ENCODE data around the gene NDUFB4. TPM values are rescaled to one million over a fixed set of nuclear protein-coding genes. Genes with fewer than 3 reads are reported as not detected.

NDUFB4 gene
- total and polyA plus RNA-seq, 9 of the 15 experiments (the other 6 are each of a cell fraction or from before 2014, with no cell fraction given), result 124 to 670 (median 227) TPM

DNA sequence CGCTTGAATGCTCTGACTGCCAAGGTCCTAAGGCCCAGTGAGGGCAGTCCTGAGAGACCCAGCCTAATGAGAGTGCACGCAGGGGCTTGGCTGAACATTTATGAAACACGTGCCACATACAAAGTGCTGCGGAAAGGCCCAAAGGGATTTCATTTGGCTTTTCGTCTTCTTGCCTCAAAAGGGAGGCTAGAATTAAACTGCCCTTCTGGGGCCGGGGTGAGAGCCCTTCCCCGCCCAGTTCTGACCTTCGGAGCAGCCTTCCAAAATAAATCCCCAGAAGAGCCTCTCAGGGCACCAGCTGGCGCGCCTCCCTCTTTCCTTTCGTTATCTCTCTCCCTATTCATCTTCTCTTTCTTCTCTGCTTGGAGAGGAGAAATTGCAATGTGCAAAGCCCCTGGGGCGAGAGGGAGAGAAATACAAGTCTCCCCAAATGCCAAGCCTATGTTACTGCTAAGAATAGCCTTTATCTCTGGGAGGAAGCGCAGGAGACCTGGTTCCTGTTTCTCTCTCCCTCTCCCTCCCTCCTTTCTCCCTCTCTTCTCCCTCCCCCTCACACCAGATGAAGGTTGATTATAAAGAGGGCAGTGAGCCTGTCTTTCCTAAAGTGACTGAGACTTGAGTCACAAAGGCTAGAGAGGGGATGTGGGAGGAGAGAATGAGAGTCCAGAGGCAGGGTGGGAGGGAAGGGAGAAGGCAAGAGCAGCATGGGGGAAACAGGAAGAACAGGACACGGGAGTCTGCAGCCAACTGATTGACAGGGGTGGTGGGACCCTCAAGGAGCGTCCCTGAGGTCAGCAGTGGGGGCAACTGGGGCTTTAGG lies 36.7 kb upstream of the NDUFB4 start (continued):
- TF ChIP-seq, protein P1, sequence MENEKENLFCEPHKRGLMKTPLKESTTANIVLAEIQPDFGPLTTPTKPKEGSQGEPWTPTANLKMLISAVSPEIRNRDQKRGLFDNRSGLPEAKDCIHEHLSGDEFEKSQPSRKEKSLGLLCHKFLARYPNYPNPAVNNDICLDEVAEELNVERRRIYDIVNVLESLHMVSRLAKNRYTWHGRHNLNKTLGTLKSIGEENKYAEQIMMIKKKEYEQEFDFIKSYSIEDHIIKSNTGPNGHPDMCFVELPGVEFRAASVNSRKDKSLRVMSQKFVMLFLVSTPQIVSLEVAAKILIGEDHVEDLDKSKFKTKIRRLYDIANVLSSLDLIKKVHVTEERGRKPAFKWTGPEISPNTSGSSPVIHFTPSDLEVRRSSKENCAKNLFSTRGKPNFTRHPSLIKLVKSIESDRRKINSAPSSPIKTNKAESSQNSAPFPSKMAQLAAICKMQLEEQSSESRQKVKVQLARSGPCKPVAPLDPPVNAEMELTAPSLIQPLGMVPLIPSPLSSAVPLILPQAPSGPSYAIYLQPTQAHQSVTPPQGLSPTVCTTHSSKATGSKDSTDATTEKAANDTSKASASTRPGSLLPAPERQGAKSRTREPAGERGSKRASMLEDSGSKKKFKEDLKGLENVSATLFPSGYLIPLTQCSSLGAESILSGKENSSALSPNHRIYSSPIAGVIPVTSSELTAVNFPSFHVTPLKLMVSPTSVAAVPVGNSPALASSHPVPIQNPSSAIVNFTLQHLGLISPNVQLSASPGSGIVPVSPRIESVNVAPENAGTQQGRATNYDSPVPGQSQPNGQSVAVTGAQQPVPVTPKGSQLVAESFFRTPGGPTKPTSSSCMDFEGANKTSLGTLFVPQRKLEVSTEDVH (IDR thresholded peaks at IDR 0.05; ENCODE audit: low read depth, partially characterized antibody), result no peak
- TF ChIP-seq NR4A1 (CRISPR knock-in tag; IDR thresholded peaks at IDR 0.05) (no peak), NR4A1 (tag; IDR thresholded peaks at IDR 0.05) (no peak), MCM5 (IDR thresholded peaks at IDR 0.05; ENCODE audit: low read depth) (no peak), SP2 (IDR thresholded peaks at IDR 0.05; ENCODE audit: extremely low read depth, low read depth, low read length, poor library complexity, severe bottlenecking) (no peak), SMARCE1 (IDR thresholded peaks at IDR 0.05) (0 out of 2 replicates have a peak, but pooled peaks have one; percentile 44), ZNF75A (CRISPR knock-in tag; IDR thresholded peaks at IDR 0.05) (no peak), ZNF431 (CRISPR knock-in tag; IDR thresholded peaks at IDR 0.05) (no peak), HDAC3 (IDR thresholded peaks at IDR 0.05; ENCODE audit: borderline replicate concordance, partially characterized antibody) (no peak), ZNF444 (CRISPR knock-in tag; IDR thresholded peaks at IDR 0.05) (peak; percentile 65; the same call in 1 of the 2 replicates), KLF1 (tag; IDR thresholded peaks at IDR 0.05) (no peak), JUN (IDR thresholded peaks at IDR 0.05; ENCODE audit: borderline replicate concordance, low read depth, low read length) (0 out of 2 replicates have a peak, but pooled peaks have one; percentile 25), JUN (CRISPR knock-in tag; IDR thresholded peaks at IDR 0.05; ENCODE audit: borderline replicate concordance) (no peak), CREM (IDR thresholded peaks at IDR 0.05; ENCODE audit: low read depth) (0 out of 2 replicates have a peak, but pooled peaks have one; percentile 15), EP300 (IDR thresholded peaks at IDR 0.05; ENCODE audit: low read length) (peak; percentile 55; the same call in 1 of the 2 replicates), PHF8 (IDR thresholded peaks at IDR 0.05; ENCODE audit: borderline replicate concordance, low read length) (no peak), SMARCC2 (IDR thresholded peaks at IDR 0.05; ENCODE audit: low read depth) (no peak), RUNX1 (IDR thresholded peaks at IDR 0.05; ENCODE audit: low read depth) (no peak), SUPT5H (IDR thresholded peaks at IDR 0.05) (no peak)
- TF ChIP-seq, protein P2, sequence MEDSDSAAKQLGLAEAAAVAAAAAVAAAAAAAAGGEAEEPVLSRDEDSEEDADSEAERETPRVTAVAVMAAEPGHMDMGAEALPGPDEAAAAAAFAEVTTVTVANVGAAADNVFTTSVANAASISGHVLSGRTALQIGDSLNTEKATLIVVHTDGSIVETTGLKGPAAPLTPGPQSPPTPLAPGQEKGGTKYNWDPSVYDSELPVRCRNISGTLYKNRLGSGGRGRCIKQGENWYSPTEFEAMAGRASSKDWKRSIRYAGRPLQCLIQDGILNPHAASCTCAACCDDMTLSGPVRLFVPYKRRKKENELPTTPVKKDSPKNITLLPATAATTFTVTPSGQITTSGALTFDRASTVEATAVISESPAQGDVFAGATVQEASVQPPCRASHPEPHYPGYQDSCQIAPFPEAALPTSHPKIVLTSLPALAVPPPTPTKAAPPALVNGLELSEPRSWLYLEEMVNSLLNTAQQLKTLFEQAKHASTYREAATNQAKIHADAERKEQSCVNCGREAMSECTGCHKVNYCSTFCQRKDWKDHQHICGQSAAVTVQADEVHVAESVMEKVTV (CRISPR knock-in tag; IDR thresholded peaks at IDR 0.05), result no peak
- TF ChIP-seq, protein P3, sequence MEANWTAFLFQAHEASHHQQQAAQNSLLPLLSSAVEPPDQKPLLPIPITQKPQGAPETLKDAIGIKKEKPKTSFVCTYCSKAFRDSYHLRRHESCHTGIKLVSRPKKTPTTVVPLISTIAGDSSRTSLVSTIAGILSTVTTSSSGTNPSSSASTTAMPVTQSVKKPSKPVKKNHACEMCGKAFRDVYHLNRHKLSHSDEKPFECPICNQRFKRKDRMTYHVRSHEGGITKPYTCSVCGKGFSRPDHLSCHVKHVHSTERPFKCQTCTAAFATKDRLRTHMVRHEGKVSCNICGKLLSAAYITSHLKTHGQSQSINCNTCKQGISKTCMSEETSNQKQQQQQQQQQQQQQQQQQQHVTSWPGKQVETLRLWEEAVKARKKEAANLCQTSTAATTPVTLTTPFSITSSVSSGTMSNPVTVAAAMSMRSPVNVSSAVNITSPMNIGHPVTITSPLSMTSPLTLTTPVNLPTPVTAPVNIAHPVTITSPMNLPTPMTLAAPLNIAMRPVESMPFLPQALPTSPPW (CRISPR knock-in tag; IDR thresholded peaks at IDR 0.05), result peak; percentile 72

Data from K562 (cell line).